ENCODE measurements around the gene TRIM7.
"Not testable (repeated sequence)": the region's sequence is repeated elsewhere in the genome, so short reads cannot be mapped to it uniquely, and the experiment has no call there.

The TRIM7 gene

DNA sequence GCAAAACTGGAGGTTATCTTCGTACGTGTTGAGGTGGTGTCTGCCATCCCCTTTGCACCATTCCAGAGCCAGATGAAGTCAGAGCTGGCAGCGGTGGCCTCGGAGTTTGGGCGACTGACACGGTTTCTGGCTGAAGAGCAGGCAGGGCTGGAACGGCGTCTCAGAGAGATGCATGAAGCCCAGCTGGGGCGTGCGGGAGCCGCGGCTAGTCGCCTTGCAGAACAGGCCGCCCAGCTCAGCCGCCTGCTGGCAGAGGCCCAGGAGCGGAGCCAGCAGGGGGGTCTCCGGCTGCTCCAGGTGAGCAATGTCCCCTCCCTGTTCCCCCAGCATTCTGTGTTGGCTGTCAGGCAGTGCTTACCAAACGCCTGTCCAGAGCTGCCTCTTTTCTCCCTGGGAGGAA is 27.6 kb upstream of the TRIM7 start:
- no peak for DNase-seq

DNA sequence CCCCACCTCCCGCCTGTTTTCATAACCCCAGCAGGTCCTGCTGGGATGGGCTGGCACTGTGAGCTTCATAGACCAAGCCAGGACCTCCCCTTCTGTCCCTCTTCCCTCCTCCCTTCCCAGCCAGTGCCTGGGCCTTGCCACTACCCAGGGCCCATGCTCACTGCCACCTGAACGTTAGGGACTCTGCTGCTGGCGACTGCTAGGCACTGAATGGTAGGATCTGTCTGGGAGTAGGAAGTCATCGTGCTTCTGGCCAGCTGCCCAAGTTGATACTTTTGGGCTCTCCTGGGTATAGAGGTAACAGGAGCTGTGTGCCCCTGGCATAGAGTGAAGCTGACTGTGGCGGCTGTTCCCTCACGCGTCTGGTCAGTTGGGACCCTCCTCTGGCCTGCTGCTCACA is 26.4 kb upstream of the TRIM7 start:
- no peak for DNase-seq

DNA sequence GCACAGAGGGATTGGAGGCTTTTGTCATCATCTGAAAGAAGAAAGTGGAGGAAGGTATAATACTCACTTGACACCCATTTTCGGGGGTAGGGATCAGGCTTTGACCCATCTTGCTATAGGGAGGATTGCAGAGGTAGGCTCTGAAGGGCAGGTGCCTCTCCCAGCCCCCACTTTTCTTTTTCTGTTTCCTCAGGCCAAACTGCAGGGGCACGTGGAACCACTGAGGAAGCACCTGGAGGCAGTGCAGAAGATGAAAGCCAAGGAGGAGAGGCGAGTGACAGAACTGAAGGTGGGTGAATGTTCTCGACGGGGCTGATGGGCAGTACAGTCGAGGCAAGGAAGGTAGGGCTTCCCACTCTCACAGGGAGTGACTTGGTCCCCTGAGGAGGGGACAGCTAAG is 25.6 kb upstream of the TRIM7 start:
- no peak for DNase-seq

DNA sequence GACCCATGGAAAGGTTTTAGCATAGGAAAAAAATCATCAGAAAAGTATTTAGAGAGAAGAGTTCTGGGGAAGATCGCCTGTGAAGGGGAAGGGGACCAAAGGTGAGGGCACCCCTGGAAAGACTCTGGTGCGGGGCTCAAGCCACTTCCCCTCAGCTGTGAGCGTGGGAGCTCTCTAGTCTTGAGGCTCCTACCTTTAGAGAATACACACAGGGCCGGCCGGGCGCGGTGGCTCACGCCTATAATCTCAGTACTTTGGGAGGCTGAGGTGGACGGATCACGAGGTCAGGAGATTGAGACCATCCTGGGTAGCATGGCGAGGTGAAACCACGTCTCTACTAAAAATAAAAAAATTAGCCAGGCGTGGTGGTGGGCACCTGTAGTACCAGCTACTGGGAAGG is 25.0 kb upstream of the TRIM7 start:
- DNase-seq: no peak

DNA sequence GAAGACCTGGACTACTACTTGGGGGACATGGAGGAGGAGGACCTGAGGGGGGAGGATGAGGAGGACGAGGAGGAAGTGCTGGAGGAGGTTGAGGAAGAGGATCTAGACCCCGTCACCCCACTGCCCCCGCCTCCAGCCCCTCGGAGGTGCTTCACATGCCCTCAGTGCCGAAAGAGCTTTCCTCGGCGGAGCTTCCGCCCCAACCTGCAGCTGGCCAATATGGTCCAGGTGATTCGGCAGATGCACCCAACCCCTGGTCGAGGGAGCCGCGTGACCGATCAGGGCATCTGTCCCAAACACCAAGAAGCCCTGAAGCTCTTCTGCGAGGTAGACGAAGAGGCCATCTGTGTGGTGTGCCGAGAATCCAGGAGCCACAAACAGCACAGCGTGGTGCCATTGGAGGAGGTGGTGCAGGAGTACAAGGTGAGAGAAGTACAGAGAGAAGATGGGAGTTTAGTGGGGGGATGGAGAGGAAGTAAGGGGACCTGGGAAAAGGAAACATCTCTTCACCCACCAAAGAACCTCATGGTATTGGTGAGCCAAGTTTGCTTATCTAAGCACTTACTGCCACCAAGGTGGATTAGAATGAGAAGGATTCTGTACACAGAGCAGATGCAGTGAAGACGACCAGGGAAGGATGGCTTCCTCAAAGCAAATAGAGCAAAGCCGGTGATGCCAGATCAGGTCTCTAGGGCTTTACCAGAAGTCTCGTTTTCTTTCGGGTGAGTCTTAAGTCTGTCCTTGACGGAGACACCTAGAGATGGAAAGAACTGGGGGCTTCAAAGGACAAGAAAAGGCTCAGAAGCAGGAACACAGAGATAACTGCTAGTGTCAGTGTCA is 19.6 kb upstream of the TRIM7 start:
- DNase-seq: no peak

DNA sequence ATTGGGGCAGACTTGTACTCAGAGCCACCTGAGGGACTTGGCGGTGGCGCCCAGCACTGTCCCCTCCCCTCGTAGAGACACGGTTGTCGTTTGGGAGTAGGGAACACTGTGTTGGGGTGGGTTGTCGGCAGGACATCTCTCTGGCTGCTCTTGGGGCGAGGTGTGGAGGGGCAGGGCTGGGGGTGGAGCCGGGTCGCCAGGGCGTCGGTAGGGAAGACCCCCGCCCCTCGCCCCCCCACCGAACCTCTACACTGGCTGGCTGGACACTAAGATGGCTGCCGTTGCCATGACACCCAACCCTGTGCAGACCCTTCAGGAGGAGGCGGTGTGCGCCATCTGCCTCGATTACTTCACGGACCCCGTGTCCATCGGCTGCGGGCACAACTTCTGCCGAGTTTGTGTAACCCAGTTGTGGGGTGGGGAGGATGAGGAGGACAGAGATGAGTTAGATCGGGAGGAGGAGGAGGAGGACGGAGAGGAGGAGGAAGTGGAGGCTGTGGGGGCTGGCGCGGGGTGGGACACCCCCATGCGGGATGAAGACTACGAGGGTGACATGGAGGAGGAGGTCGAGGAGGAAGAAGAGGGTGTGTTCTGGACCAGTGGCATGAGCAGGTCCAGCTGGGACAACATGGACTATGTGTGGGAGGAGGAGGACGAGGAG is 18.9 kb upstream of the TRIM7 start:
- DNase-seq: no peak

DNA sequence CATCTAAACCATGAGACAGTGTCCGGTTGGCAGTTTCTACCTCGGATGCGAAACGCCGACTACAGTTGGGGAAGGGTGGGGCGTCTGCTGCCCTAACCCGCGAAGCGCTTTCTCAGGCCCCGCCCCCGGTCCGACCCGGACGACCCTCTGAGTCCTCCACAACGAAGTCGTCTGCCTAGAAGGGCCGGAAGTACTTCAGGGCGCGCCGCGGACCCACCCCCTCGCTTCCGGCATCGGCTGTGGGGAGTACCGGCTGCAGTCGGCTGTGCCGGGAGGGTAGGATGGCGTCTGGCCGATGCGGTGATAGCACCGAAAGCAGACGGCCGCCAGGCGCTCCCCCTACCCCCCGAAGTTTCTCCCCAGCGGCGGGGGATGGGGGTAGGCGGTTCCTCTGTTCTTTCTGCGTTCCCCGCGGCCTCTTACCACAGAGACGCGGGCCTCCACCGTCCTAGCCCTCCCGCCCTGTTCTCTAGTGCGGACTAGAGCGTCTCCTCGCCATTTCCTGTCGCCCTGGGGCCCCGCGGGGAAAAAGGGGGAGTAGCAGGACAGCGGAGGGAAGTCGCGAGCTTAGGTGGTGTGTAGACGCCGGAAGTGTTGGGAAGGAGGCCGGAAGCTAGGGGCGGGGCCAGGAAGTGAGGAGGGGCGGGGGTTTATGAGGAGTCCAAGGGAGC is 18.2 kb upstream of the TRIM7 start, which contains the start of gene TRIM41:
Gene TRIM41 (plus strand): TSS at position 224 of the 671 bp plus-strand sequence. CDS start 719 bp downstream, outside the sequence.
- DNase-seq: no peak

DNA sequence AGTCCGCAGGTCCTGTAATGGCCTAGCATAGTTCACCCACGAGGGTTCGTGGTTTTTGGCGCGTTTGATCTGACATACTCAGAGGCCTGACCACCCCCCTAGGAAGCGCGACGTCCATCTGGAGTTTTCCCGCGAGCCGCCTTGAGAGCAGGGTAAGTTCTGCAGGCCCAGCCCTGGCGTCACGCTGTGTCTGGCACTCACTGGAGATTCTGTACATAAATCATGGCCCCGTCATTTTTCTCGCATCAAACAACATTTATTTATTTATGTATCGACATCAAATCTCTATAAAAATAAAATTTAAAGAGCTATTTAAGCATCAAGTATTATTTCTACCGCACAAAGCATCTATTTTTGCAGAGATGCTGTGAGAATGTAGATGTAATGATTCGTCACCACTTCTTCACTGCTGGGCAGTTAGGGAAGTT is 17.6 kb upstream of the TRIM7 start:
- no peak for DNase-seq

DNA sequence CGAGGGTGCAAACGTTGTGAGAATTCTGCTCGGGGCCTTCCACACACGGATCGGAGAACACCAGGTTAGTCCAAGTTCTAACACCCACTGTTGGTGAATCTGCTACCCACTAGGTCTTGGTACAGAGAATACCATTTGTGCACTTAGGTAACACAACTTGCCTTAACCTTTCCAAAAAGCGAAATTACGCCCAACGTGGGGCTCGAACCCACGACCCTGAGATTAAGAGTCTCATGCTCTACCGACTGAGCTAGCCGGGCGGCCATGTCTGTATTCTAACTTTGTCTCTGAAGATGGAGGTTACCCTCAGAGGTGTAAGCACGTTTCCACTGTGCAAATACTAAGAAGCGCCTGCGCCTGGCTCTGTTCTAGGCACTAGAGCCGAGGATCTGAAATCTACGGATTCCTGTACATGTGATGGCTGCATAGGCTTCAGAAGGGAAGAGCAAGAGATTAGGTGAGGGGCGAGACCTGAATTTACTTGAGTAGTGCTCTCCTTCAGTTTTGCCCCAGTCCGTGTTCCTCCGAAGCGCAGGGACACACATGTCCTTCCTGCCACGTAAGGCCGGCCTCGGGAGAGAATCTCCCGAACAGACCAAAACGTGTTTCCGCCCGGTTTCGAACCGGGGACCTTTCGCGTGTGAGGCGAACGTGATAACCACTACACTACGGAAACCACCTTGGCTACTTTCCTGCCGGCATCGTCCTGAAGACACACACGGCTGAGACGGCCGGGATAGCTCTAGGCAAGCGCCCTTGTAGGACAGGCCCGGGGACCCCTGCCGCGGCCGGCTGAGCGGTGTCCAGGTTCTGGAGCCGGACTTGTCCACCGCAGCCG is 17.0 kb upstream of the TRIM7 start:
- DNase-seq: no peak

DNA sequence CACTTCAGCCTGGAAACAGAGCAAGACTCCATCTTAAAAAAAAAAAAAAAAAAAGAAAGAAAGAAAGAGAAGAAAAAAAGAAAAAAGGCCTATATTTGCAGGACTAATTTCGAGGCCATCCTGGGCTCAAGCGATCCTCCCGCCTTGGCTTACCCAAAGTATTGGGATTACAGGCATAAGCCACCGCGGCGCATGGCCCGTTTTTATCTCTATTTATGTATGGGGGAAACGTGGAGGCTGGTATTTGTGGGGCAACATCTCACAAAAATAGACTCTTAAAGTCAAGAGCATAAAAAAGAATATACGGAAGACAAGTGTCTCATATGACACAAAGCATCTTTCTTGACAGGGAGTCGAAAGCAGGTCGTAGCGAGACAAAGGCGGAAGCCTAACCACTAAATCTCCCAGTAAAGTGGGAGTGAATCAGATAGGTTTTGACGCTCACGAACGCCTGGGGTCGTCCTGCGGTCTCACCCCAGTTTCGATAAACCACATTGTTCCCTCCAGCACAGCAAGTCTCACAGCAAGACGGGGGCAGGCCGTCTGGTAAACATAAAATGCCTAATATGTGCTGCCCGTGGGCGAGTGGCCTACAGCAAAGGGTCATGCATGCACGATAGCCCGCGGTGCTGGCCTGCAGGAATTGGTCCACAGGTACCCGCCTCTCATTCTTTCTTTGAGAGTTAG is 16.3 kb upstream of the TRIM7 start:
- DNase-seq: no peak

DNA sequence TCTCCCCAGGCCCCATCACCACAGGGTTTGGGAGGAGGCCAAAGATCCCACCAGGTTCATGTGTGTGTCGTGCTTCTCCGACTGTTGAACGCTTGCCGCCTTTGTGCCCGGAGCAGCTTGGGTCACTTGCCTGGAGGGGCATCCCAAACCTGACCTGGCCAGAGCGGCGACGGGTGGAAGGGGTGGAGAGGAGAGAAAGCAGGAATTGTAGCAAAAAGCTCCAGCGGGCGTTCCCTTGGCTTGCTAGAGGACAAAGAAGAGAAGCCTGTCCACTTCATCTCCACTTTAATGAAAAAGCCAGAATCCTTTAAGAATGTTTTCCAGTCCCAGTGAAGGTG is 15.2 kb upstream of the TRIM7 start:
- no peak for DNase-seq

DNA sequence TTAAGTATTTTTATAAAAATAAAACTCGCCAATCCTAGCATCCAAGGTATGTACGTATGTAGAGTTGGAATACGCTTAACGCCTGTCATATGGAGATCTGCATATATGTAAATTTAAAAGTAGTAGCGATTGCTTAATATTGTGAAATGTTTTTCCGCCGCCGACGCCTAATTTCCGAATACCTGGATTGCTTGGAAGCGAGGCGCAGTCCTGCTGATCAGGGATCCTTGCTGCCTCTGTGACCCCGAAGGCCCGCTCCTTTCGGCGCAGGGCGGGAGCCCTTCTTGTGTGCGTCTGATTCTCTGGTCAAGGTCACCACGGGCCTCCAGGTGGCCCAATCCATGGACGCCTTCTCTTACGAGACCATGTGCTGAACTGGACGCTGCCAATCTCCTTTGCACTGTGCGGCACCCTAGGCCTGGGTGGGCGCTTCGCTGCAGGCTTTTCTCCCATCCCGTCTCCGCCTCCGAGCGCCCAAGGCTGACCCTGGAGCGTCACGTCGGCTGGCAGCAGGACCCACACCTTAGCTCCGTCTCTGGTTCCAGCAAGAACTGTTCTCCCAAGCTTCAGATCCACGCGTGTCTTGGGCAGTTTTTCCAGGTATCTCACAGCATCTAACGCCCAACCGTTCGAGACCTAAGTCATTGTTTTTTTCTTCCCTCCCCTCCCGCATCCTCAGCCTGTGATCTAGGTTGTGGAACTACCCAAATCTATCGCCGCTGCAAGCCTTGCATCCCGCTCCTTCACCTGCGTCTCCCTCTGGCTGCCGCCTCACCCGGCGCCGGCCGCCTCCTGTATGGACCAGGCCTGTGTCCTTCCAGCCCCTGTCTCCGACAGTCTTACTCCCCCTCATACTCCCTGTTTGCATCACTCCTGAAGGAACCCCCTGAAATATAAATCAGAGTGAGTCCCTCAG is 14.5 kb upstream of the TRIM7 start:
- no peak for DNase-seq

DNA sequence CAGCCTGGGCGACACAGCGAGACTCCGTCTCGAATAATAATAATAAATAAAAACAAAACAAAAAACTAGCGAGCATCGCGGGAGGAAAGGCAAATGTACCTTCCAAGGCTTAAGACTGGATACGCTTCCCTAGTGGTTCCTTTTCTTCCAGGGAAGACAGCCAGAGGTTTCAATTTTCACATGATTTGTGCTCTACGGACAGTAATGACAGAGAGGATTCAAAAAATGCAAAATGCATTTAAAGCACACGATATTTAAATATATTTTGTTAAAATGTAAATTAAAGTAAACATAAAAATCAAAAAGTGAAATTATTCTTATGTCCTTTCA is 13.8 kb upstream of the TRIM7 start:
- no peak for DNase-seq

DNA sequence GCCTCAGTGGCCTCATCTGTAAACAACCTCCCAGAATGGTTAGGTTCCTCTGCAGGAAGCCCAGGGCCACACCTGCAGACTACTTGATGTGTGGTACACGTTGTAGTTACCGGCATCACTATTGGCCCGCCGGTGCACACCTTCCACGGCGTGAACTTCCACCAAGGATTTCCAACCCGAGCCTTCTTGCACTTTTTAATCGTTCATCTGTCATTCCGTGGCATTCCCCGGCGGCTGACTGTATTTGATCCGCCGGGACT is 12.7 kb upstream of the TRIM7 start:
- DNase-seq: no peak

DNA sequence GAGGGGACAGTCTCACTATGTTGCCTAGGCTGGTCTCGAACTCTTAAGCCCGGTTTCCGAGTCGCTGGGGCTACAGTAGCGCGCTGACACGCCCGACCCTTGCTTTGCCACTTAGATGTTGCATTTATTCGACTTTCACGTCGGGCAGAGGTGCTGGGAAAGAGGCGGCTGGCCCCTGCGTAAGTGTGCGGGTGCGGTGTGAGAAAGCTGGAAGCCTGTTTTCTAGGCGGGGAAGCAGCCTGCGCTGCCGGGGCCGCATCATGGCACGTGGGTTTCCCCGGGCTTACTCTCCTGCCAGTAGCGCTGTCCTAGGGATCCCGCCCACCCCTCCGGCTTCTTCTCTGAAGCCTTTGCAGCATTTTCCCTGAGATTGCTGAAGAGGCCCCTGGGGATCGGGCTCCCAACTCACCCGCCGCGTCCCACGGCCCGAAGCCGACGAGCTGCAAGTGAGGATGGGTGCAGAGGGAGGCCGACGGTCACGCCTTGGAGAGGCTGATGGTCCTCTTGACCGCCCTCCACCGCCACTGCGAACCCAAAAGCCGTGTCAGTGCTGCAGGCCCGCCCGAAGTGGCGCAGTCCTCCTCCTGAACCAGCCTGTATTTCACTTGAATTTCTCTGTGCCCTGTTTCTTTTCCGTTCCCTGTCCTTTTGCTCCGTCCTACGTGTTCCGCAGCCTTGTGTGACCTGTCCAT is 12.3 kb upstream of the TRIM7 start:
- DNase-seq: no peak

DNA sequence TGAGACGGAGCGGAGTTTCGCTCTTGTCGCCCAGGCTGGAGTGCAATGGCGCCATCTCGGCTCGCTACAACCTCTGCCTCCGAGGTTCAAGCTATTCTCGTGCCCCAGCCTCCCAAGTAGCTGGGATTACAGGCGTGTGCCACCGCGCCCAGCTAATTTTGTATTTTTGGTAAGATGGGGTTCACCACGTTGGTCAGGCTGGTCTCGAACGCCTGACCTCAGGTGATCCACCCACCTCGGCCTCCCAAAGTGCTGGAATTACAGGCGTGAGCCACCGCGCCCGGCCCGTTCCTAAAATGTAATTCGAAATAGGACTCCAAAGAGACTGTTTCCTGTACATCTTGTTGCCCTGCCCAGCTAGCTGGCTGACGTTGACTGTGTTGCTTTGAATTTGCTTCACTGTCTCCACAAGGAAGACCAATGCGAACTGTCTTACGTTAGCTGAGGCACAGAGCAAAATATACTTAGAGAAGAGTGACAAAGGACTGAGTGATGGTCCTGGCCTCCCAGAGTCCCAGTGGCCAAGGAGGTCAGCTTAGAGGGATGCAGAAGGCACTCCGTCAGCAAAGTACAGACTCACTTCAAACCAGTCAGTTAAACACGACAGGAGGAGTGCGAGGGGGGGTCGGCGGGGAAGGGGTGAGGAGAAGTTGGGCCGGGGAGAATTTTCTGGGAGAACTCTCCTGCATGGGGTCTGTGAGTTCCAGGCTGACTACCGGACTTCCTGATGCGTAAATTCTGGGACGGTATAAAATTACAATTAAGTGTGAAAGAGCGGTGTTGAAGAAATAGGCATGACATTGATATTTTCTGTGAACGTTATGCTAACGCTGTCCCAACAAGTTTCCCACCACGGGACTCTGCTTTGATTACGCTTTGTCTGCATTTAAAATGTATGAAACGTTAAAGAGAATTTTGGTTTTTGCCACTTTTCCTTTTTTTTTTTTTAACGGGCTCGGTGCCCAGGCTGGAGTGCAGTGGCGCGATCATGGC is 11.3 kb upstream of the TRIM7 start:
- no peak for DNase-seq

DNA sequence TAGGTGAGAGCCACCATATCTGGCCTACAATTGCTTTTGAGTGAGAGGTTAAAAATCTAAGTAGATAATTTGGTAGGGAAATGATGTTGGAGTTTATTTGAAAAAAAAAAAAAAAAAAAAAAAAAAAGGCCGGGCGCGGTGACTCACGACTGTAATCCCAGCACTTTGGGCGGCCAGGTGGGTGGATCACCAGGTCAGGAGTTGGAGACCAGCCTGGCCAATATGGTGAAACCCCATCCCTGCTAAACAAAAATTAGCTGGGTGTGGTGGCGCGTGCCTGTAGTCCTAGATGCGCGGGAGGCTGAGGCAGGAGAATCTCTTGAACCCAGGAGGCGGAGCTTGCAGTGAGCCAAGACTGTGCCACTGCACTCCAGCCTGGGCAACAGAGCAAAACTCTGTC is 9.3 kb upstream of the TRIM7 start:
- not testable (repeated sequence) for DNase-seq

DNA sequence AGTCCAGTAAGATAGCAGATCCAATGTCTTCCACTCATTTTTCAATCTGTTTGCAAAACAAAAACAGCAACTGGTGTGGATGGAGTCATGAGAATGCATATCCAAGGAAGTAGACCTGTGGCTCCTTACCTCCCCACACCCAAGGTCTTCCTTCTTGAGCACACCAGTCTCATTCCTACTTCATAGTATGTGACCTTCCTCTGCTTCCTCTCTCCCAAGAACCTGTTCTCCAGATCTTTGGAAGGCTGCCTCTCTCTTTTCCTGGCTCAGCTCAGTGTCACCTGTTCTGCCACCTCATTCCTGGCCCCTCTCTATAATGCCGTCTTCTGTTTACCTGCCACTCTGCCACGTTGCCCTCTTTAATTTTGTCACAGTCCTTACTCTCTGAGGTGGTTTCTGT is 7.9 kb upstream of the TRIM7 start:
- DNase-seq: no peak

DNA sequence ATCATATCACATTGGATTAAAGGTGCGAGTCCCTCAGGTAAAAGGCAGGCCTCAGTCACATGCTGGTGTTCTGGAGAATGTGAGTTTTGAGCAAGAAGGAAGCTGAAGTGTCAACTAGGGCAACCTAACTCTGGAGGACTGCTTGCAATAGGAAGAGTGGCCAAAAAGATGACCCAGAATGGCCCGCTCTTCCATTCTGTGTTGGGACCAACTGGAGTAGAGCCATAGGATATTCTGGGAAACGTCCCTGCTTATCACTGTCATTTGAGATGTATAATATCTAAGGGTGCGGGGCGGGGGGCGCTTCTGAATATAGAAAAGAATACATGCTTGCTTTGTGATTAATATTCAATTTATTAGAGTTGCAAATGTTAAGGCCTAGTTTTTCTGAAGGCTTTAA is 7.1 kb upstream of the TRIM7 start:
- DNase-seq: no peak

DNA sequence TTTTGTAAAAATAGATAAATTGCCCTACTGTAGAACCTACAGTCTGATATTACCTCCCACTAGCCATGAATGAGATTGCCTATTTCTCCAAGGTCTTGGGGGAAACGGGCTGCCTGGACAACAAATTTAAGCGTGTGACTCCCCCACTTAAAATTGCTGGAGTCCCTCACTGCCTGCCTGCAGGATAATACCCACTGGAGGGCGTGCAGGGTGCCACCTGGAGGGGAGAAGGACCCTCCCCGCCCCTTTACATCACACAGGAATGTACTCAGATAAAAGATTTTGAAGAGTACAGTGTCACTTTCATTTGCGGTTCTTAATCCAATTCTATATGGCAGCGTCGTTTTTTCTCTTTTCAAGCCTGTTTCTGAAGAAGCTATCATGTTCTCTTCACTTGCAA is 6.2 kb upstream of the TRIM7 start:
- no peak for DNase-seq
